Ramos (cell line): ENCODE results near the gene TMEM51.

ENCODE experiments used
- in situ Hi-C: fragments of 300-500 bp; cut with MboI; formaldehyde crosslinking; loops from one replicate; pipeline ENCODE4 v1.14.3; 2022; ENCODE audit warnings: low sequenced_read_pairs; ENCODE audit not compliant: unreplicated experiment

TMEM51 gene

DNA sequence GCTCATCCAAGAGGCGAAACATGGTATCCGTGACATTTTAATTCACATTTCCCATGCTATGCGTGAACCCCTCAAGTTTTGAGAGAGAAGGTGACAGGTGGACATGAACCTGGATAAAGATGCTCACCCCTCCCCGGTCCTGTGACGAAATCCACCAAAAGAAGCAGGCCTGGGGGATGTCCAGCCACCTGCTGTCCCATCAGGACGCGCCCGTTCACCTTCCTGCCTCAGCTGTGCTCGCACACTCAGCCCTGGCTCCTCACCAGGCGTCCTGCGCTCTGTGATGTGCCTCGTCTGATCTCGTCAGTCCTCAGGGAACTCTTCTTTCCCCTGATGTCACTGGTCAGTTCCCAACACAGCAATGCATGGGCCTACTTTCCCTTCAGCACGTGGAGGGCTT, 103.8 kb downstream of the TMEM51 start:
- in situ Hi-C loops = no loop called here

DNA sequence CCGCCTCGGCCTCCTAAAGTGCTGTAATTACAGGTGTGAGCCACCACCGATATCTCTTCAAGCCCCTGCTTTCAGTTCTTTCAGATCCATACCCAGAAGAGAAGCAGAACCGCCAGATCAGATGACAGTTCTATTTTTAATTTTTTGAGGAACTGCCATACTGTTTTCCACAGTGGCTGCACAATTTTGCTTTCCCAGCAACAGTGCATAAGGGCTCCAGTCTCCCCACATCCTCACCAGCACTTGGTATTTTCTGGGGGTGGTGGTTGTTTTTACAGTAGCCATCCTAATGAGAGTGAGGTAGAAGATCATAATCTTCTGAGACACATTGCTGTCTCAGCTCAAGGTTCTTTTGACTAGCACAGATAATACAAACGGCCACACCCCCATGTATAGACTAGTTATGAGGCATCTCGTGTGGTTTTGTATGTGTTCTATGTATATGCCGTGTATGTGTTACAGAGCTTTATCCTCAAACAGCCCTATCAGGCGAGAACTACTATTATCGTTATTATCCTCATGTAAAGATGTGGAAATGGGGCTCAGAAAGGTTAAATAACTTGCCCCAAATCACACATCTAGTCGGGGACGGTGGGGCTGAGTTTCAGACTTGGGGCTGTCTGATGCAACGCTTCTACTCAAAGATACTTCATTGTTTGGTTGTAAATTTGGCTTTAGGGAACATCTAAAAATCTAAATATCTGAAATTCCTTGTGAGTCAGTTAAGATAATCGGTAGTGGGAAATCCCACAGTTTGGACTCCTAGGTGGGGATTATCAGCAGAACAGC, 105.5 kb downstream of the TMEM51 start:
- in situ Hi-C loops = no loop called here

DNA sequence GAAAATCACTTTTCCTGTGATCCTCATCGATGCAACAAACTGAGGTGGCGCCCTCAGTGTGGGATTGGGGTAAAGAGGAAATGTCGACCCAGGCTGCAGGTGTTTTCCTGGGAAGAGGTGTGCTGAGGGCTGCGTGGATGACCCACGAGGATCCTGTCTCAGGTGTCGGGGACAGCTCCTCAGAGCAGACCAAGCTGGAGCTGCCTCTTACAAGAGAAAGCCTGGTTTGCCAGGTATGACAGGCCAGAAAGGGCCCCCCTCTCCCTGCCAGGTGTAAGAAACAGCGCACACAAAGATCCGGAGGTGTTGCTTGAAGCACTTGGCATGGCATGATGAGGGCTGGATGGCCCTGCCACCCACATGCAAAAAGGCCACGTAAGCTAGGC, 106.1 kb downstream of the TMEM51 start:
- in situ Hi-C loops = no loop called here

- in situ Hi-C loops = no loop called here
These were observed 107.0 kb downstream of the TMEM51 start for GRCh38 chr1:15260418-15261154.

DNA sequence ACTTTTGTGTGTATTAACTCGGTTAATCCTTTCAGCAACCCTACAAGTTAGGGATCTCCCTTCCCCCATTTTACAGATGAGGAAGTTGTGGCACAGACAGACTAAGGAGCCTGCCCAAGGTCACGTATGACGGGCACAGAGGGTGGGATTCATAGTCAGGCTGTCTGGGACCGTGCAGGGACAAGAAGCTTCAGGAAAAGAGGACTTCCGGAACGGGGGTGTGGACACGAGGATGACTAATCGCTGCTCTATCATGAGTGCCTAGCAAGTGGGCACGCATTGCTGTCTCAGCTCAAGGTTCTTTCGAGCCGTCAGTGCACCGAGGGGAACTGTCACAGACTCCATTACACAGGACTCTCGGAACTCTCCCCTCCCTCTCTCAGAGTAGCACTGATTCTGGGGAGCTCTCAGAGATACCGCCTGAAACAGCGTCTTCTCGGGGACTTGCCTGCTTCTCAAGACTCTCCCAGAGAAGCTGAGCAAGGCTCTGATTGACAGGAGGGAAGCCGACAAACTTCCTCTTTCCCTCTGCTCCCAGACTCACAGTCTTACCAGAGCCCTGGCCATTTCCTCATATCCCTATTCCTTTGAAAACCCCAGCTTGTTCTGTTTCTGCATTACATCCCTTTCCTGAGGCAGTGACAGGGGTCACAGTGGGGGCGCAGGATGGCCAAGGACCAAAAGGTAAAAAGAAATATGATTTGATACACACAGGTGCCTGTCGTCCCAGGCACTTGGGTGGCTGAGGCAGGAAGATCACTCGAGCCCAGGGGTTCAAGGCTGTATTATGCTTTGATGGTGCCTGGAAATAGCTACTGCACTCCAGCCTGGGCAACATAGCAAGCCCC, 107.8 kb downstream of the TMEM51 start:
- in situ Hi-C loops = no loop called here

- in situ Hi-C loops = no loop called here
These were observed 108.4 kb downstream of the TMEM51 start for GRCh38 chr1:15262003-15262377.

DNA sequence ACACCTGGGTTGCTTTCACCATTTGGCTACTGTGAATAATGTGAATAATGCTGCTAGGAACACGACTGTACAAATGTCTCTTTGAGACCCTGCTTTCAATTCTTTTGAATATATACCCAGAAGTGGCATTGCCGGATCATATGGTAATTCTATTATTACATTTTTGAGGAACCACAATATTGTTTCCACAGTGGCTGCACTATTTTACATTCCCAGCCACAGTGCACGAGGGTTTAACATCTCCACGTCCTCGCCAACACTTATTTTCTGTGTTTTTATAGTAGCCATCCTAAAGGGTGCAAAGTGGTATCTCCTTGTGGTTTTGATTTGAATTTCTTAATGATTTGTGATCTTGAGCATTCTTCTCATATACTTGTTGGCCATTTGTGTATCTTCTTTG, 109.2 kb downstream of the TMEM51 start:
- in situ Hi-C loops = no loop called here

DNA sequence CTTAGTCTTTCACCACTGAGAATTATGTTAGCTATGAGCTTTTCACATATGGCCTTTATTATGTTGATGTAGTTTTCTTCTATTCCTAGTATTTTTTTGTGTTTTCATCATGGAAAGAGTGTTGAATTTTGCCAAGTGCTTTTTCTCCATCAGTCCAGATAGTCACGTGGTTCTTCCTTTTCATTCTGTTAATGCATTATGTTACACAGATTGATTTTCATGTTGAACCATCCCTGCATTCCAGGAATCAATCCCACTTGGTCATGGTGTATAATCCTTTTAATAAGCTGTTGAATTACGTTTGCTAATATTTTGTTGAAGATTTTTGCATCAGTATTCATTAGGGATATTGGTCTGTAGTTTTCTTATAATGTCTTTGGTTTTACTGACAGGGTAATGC, 111.2 kb downstream of the TMEM51 start:
- in situ Hi-C loops = no loop called here
